Measurements from ENCODE around the gene ARHGEF19.

Gene ARHGEF19

GRCh38 chr1:16183765-16184556, 28.5 kb downstream of the ARHGEF19 start:
- DNase-seq (ENCODE audit: low read depth in 4 of 4, low spot score in 1 of 4): no peak

GRCh38 chr1:16183179-16183578, 29.3 kb downstream of the ARHGEF19 start:
- no peak for DNase-seq (ENCODE audit: low read depth in 4 of 4, low spot score in 1 of 4)

GRCh38 chr1:16181887-16182719, 30.3 kb downstream of the ARHGEF19 start:
- no peak for DNase-seq (ENCODE audit: low read depth in 4 of 4, low spot score in 1 of 4)

- DNase-seq (ENCODE audit: low read depth in 4 of 4, low spot score in 1 of 4): no peak
These were observed 32.1 kb downstream of the ARHGEF19 start for GRCh38 chr1:16180291-16180824.

GRCh38 chr1:16178596-16179497, 33.6 kb downstream of the ARHGEF19 start:
- DNase-seq (ENCODE audit: low read depth in 4 of 4, low spot score in 1 of 4): no peak

- DNase-seq (ENCODE audit: low read depth in 4 of 4, low spot score in 1 of 4): no peak
These were observed 35.1 kb downstream of the ARHGEF19 start for GRCh38 chr1:16177306-16177705.

- no peak for DNase-seq (ENCODE audit: low read depth in 4 of 4, low spot score in 1 of 4)
These were observed 35.8 kb downstream of the ARHGEF19 start for GRCh38 chr1:16176653-16177052.

GRCh38 chr1:16175610-16176553, 36.6 kb downstream of the ARHGEF19 start:
- no peak for DNase-seq (ENCODE audit: low read depth in 4 of 4, low spot score in 1 of 4)

GRCh38 chr1:16174886-16175598, 37.4 kb downstream of the ARHGEF19 start:
- DNase-seq (ENCODE audit: low read depth in 4 of 4, low spot score in 1 of 4): no peak

- no peak for DNase-seq (ENCODE audit: low read depth in 4 of 4, low spot score in 1 of 4)
These were observed 38.1 kb downstream of the ARHGEF19 start for GRCh38 chr1:16174261-16174868.

GRCh38 chr1:16173447-16174260, 38.8 kb downstream of the ARHGEF19 start:
- no peak for DNase-seq (ENCODE audit: low read depth in 4 of 4, low spot score in 1 of 4)

GRCh38 chr1:16172964-16173446, 39.4 kb downstream of the ARHGEF19 start:
- no peak for DNase-seq (ENCODE audit: low read depth in 4 of 4, low spot score in 1 of 4)

- DNase-seq (ENCODE audit: low read depth in 4 of 4, low spot score in 1 of 4): no peak
These were observed 40.1 kb downstream of the ARHGEF19 start for GRCh38 chr1:16172218-16172830.

GRCh38 chr1:16171314-16172151, 40.9 kb downstream of the ARHGEF19 start:
- DNase-seq (ENCODE audit: low read depth in 4 of 4, low spot score in 1 of 4): no peak

- DNase-seq (ENCODE audit: low read depth in 4 of 4, low spot score in 1 of 4): no peak
These were observed 42.2 kb downstream of the ARHGEF19 start for GRCh38 chr1:16170283-16170673.

- DNase-seq (ENCODE audit: low read depth in 4 of 4, low spot score in 1 of 4): no peak
These were observed 43.7 kb downstream of the ARHGEF19 start for GRCh38 chr1:16168622-16169360.

Measured in stimulated activated CD4-positive, alpha-beta T cell treated with anti-CD3 and anti-CD28 coated beads, Interleukin-1b, Interleukin-23, amount 100 ng/mL, for 24 hours (primary cell).